CD4-positive, CD25-positive, alpha-beta regulatory T cell (primary cell): ENCODE data around the gene GHR. TPM values are rescaled to one million over a fixed set of nuclear protein-coding genes. Genes with fewer than 3 reads are reported as not detected.

ENCODE experiments used
- ATAC-seq, 2 donors: fragments of 150-1000 bp; cut with Tn5 transposase; one replicate each; pipeline ENCODE4 v1.10.0; 2021; ENCODE audit warnings: low read depth in 2 of 2, moderate number of reproducible peaks in 2 of 2, moderate library complexity in 1 of 2
- DNase-seq, 3 donors: peaks; one replicate each; pipeline versions ENCODE4 v3.0.0 to v3.0.0-alpha.2; 2012 to 2022; ENCODE audit warnings: mixed read lengths in 1 of 3
- H3K27ac ChIP-seq: one replicate; pipeline ENCODE4 v1.7.0; 2013; ENCODE audit warnings: mild to moderate bottlenecking, low read length; ENCODE audit not compliant: insufficient read depth, poor library complexity, severe bottlenecking
- H3K27me3 ChIP-seq: one replicate; pipeline ENCODE4 v1.7.0; 2013; ENCODE audit warnings: low read length; ENCODE audit not compliant: control insufficient read depth, insufficient read depth
- H3K36me3 ChIP-seq: one replicate; pipeline ENCODE4 v1.7.0; 2013; ENCODE audit warnings: mild to moderate bottlenecking, low read length, moderate library complexity; ENCODE audit not compliant: control insufficient read depth, insufficient read depth
- H3K4me1 ChIP-seq: 2 replicates; pipeline ENCODE4 v1.7.0; 2013; ENCODE audit warnings: mild to moderate bottlenecking, low read length; ENCODE audit not compliant: insufficient read depth, control insufficient read depth, poor library complexity, severe bottlenecking
- H3K4me3 ChIP-seq: one replicate; pipeline ENCODE4 v1.7.0; 2013; ENCODE audit warnings: low read depth, mild to moderate bottlenecking, low read length, moderate library complexity
- H3K9me3 ChIP-seq, 2 experiments: 1 replicate in 1 of 2; 2 replicates in 1 of 2; pipeline ENCODE4 v1.7.0; 2013; ENCODE audit warnings: low read length in 2 of 2, mild to moderate bottlenecking in 1 of 2, moderate library complexity in 1 of 2; ENCODE audit not compliant: control insufficient read depth in 2 of 2
- H3K27ac Mint-ChIP-seq, 3 donors: one replicate each; pipeline ENCODE4 v1.8.0; 2020 to 2022; ENCODE audit warnings: mild to moderate bottlenecking in 3 of 3, mixed read lengths in 3 of 3, moderate library complexity in 2 of 3
- H3K27me3 Mint-ChIP-seq: one replicate; pipeline ENCODE4 v1.8.0; 2022; ENCODE audit warnings: mild to moderate bottlenecking, mixed read lengths
- H3K36me3 Mint-ChIP-seq: one replicate; pipeline ENCODE4 v1.8.0; 2020; ENCODE audit warnings: mixed read lengths
- H3K4me1 Mint-ChIP-seq, 4 donors: one replicate each; pipeline ENCODE4 v1.8.0; 2020 to 2022; ENCODE audit warnings: mixed read lengths in 4 of 4, mild to moderate bottlenecking in 1 of 4
- H3K4me3 Mint-ChIP-seq, 4 donors: one replicate each; pipeline ENCODE4 v1.8.0; 2020 to 2022; ENCODE audit warnings: mild to moderate bottlenecking in 4 of 4, mixed read lengths in 4 of 4, moderate library complexity in 3 of 4
- H3K9me3 Mint-ChIP-seq, 7 donors: one replicate each; pipeline ENCODE4 v1.8.0; 2020 to 2022; ENCODE audit warnings: mixed read lengths in 7 of 7, mild to moderate bottlenecking in 3 of 7, moderate library complexity in 2 of 7
- polyA plus RNA-seq, 4 donors: library from polyadenylated mRNA; unstranded; fragments of 300-500 nt; fragmentation: Illumina TruSeq; gene quantifications; one replicate each; pipeline ENCODE4 v1.2.3, GENCODE V29; 2021
- total RNA-seq: library from RNA; stranded (reverse); gene quantifications from one replicate; pipeline ENCODE4 v1.2.3, GENCODE V29; 2022

GHR gene
- total and polyA plus RNA-seq, 5 donors from 2014 or later, result not detected

- Histone ChIP-seq H3K27ac (no peak overlapping the region), H3K9me3 (no peaks in the 10 kb centered on the region), H3K4me3 (no peak overlapping the region), H3K36me3 (no peaks in the 10 kb centered on the region), H3K27me3 (peaks cover 6% of the 10 kb centered on the region), H3K4me1 (no peaks in the 10 kb centered on the region)
- Mint-ChIP-seq H3K36me3 (no peaks in the 10 kb centered on the region), H3K9me3 (peaks cover 0 to 2% (median 0%) of the 10 kb centered on the region in 7 donors), H3K4me1 (no peaks in the 10 kb centered on the region), H3K4me3 (no peak overlapping the region), H3K27ac (no peak overlapping the region), H3K27me3 (peaks cover 17% of the 10 kb centered on the region)
- no peak for DNase-seq
- ATAC-seq, result no peak
These were observed 188.2 kb downstream of the GHR start for GRCh38 chr5:42611437-42611836.

- Mint-ChIP-seq H3K27me3 (peaks cover 17% of the 10 kb centered on the region), H3K9me3 (peaks cover 0 to 3% (median 0%) of the 10 kb centered on the region in 7 donors), H3K27ac (no peak overlapping the region), H3K36me3 (no peaks in the 10 kb centered on the region), H3K4me3 (no peak overlapping the region), H3K4me1 (no peaks in the 10 kb centered on the region)
- ATAC-seq, result no peak
- Histone ChIP-seq H3K4me3 (no peak overlapping the region), H3K27ac (no peak overlapping the region), H3K9me3 (no peaks in the 10 kb centered on the region), H3K4me1 (no peaks in the 10 kb centered on the region), H3K36me3 (no peaks in the 10 kb centered on the region), H3K27me3 (peaks cover 4% of the 10 kb centered on the region)
- no peak for DNase-seq
These were observed 189.6 kb downstream of the GHR start for GRCh38 chr5:42612750-42613366.

- Mint-ChIP-seq H3K4me1 (no peaks in the 10 kb centered on the region), H3K27me3 (peaks cover 13% of the 10 kb centered on the region), H3K27ac (no peak overlapping the region), H3K9me3 (peaks cover 0 to 3% (median 0%) of the 10 kb centered on the region in 7 donors), H3K36me3 (no peaks in the 10 kb centered on the region), H3K4me3 (no peak overlapping the region)
- ATAC-seq (no peak), DNase-seq (no peak)
- Histone ChIP-seq H3K9me3 (no peaks in the 10 kb centered on the region), H3K27ac (no peak overlapping the region), H3K36me3 (no peaks in the 10 kb centered on the region), H3K4me1 (no peaks in the 10 kb centered on the region), H3K4me3 (no peak overlapping the region), H3K27me3 (no peaks in the 10 kb centered on the region)
These were observed 191.3 kb downstream of the GHR start for GRCh38 chr5:42614509-42614908.

GRCh38 chr5:42620579-42621216 is 197.5 kb downstream of the GHR start:
- Mint-ChIP-seq H3K27me3 (peaks cover 4% of the 10 kb centered on the region), H3K36me3 (no peaks in the 10 kb centered on the region), H3K27ac (no peak overlapping the region), H3K4me1 (no peaks in the 10 kb centered on the region), H3K4me3 (no peak overlapping the region), H3K9me3 (peaks cover 0 to 5% (median 0%) of the 10 kb centered on the region in 7 donors)
- ATAC-seq (no peak), DNase-seq (no peak)
- Histone ChIP-seq H3K4me1 (no peaks in the 10 kb centered on the region), H3K4me3 (no peak overlapping the region), H3K36me3 (no peaks in the 10 kb centered on the region), H3K9me3 (no peaks in the 10 kb centered on the region), H3K27ac (no peak overlapping the region), H3K27me3 (no peaks in the 10 kb centered on the region)

GRCh38 chr5:42621242-42621641 is 198.0 kb downstream of the GHR start:
- Mint-ChIP-seq H3K4me1 (no peaks in the 10 kb centered on the region), H3K36me3 (no peaks in the 10 kb centered on the region), H3K27ac (no peak overlapping the region), H3K27me3 (no peaks in the 10 kb centered on the region), H3K4me3 (no peak overlapping the region), H3K9me3 (peaks cover 0 to 5% (median 0%) of the 10 kb centered on the region in 7 donors)
- H3K4me1 ChIP-seq, result no peaks in the 10 kb centered on the region
- H3K4me3 ChIP-seq, result no peak overlapping the region
- H3K9me3 ChIP-seq, result no peaks in the 10 kb centered on the region
- DNase-seq, result no peak
- no peak overlapping the region for H3K27ac ChIP-seq
- no peaks in the 10 kb centered on the region for H3K27me3 ChIP-seq
- H3K36me3 ChIP-seq, result no peaks in the 10 kb centered on the region
- no peak for ATAC-seq

GRCh38 chr5:42621662-42622061 is 198.4 kb downstream of the GHR start:
- H3K27ac ChIP-seq, result no peak overlapping the region
- Mint-ChIP-seq H3K9me3 (peaks cover 0 to 4% (median 0%) of the 10 kb centered on the region in 7 donors), H3K27me3 (no peaks in the 10 kb centered on the region), H3K4me3 (no peak overlapping the region), H3K36me3 (no peaks in the 10 kb centered on the region), H3K27ac (no peak overlapping the region), H3K4me1 (no peaks in the 10 kb centered on the region)
- H3K4me3 ChIP-seq, result no peak overlapping the region
- no peaks in the 10 kb centered on the region for H3K4me1 ChIP-seq
- H3K36me3 ChIP-seq, result no peaks in the 10 kb centered on the region
- no peaks in the 10 kb centered on the region for H3K9me3 ChIP-seq
- H3K27me3 ChIP-seq, result no peaks in the 10 kb centered on the region
- ATAC-seq (no peak), DNase-seq (no peak)

GRCh38 chr5:42624912-42625311 is 201.7 kb downstream of the GHR start:
- Mint-ChIP-seq H3K4me1 (no peaks in the 10 kb centered on the region), H3K4me3 (no peak overlapping the region), H3K27me3 (no peaks in the 10 kb centered on the region), H3K9me3 (peaks cover 0 to 2% (median 0%) of the 10 kb centered on the region in 7 donors), H3K36me3 (no peaks in the 10 kb centered on the region), H3K27ac (no peak overlapping the region)
- DNase-seq (no peak), ATAC-seq (no peak)
- Histone ChIP-seq H3K9me3 (no peaks in the 10 kb centered on the region), H3K27ac (no peak overlapping the region), H3K4me3 (no peak overlapping the region), H3K36me3 (no peaks in the 10 kb centered on the region), H3K27me3 (no peaks in the 10 kb centered on the region), H3K4me1 (no peaks in the 10 kb centered on the region)

GRCh38 chr5:42626462-42626861 is 203.2 kb downstream of the GHR start:
- H3K4me1 ChIP-seq, result no peaks in the 10 kb centered on the region
- DNase-seq (no peak), ATAC-seq (no peak)
- no peak overlapping the region for H3K27ac ChIP-seq
- H3K27me3 ChIP-seq, result no peaks in the 10 kb centered on the region
- no peak overlapping the region for H3K4me3 Mint-ChIP-seq
- no peaks in the 10 kb centered on the region for H3K36me3 ChIP-seq
- peaks cover 0 to 2% (median 0%) of the 10 kb centered on the region in 7 donors for H3K9me3 Mint-ChIP-seq
- H3K9me3 ChIP-seq, result no peaks in the 10 kb centered on the region
- H3K36me3 Mint-ChIP-seq, result no peaks in the 10 kb centered on the region
- no peaks in the 10 kb centered on the region for H3K27me3 Mint-ChIP-seq
- no peak overlapping the region for H3K4me3 ChIP-seq
- no peaks in the 10 kb centered on the region for H3K4me1 Mint-ChIP-seq
- H3K27ac Mint-ChIP-seq, result no peak overlapping the region
